ENCODE results near the gene SIGLEC9.
A peak's percentile ranks its signal among the peaks of the same experiment; 100 is the strongest.

The SIGLEC9 gene

GRCh38 chr19:51097796-51098195, 26.9 kb upstream of the SIGLEC9 start:
- DNase-seq = no peak

GRCh38 chr19:51098365-51099046, 26.2 kb upstream of the SIGLEC9 start:
- peak in 1 of 2 experiments; percentile 58 for DNase-seq

- DNase-seq = no peak
Measured at GRCh38 chr19:51099047-51099382, 25.7 kb upstream of the SIGLEC9 start.

- no peak for DNase-seq
Measured at GRCh38 chr19:51100601-51101000, 24.1 kb upstream of the SIGLEC9 start.

- DNase-seq = no peak
Measured at GRCh38 chr19:51101171-51101865, 23.4 kb upstream of the SIGLEC9 start.

GRCh38 chr19:51102991-51103390, 21.7 kb upstream of the SIGLEC9 start:
- no peak for DNase-seq

- DNase-seq = no peak
Measured at GRCh38 chr19:51103926-51104341, 20.8 kb upstream of the SIGLEC9 start.

- no peak for DNase-seq
Measured at GRCh38 chr19:51107406-51108065, 17.2 kb upstream of the SIGLEC9 start.

- DNase-seq = peak; percentile 98
Measured at GRCh38 chr19:51108066-51108804, 16.5 kb upstream of the SIGLEC9 start, which contains the start of gene CTU1. Gene CTU1 (minus strand): TSS chr19:51108409. CDS start chr19:51104569, 3,840 bp downstream.

GRCh38 chr19:51108805-51109146, 15.9 kb upstream of the SIGLEC9 start:
- no peak for DNase-seq

- no peak for DNase-seq
Measured at GRCh38 chr19:51110666-51110971, 14.1 kb upstream of the SIGLEC9 start.

GRCh38 chr19:51111606-51112005, 13.1 kb upstream of the SIGLEC9 start:
- DNase-seq = no peak

GRCh38 chr19:51114087-51114729, 10.5 kb upstream of the SIGLEC9 start:
- peak; percentile 56 to 63 for DNase-seq

- no peak for DNase-seq
Measured at GRCh38 chr19:51116736-51117286, 7.9 kb upstream of the SIGLEC9 start.

- no peak for DNase-seq
Measured at GRCh38 chr19:51119101-51119500, 5.6 kb upstream of the SIGLEC9 start.

GRCh38 chr19:51119611-51120010, 5.1 kb upstream of the SIGLEC9 start:
- DNase-seq = no peak

GRCh38 chr19:51120160-51120559, 4.5 kb upstream of the SIGLEC9 start:
- DNase-seq = no peak

GRCh38 chr19:51121257-51121656, 3.4 kb upstream of the SIGLEC9 start:
- no peak for DNase-seq

GRCh38 chr19:51122112-51122981, 2.4 kb upstream of the SIGLEC9 start:
- no peak for DNase-seq

GRCh38 chr19:51123381-51123800, 1.3 kb upstream of the SIGLEC9 start:
- DNase-seq = peak in 1 of 2 experiments; percentile 44

- DNase-seq = no peak
Measured at GRCh38 chr19:51123802-51124201, 904 bp upstream of the SIGLEC9 start.

- no peak for DNase-seq
Measured at GRCh38 chr19:51124216-51124615, 490 bp upstream of the SIGLEC9 start.
